NT2/D1 (cell line): Measurements from ENCODE around the gene ZBTB47.

ENCODE experiments used
- DNase-seq: peaks from one replicate; pipeline ENCODE4 v3.0.0-alpha.2; 2011; ENCODE audit warnings: low read depth, low spot score
- H3K27me3 ChIP-seq: 2 replicates; pipeline ENCODE4 v1.6.0; 2011; ENCODE audit warnings: mild to moderate bottlenecking; ENCODE audit not compliant: insufficient read length, insufficient read depth
- H3K36me3 ChIP-seq: 2 replicates; pipeline ENCODE4 v1.6.1; 2011; ENCODE audit warnings: mild to moderate bottlenecking, low read length, mixed read lengths; ENCODE audit not compliant: insufficient read depth, insufficient read length
- H3K4me1 ChIP-seq: 2 replicates; pipeline ENCODE4 v1.5.1; 2011; ENCODE audit not compliant: insufficient read depth, insufficient read length
- H3K4me3 ChIP-seq: 2 replicates; pipeline ENCODE4 v1.5.1; 2011; ENCODE audit warnings: low read depth; ENCODE audit not compliant: insufficient read length
- H3K9ac ChIP-seq: 2 replicates; pipeline ENCODE4 v1.6.0; 2011; ENCODE audit warnings: low read depth; ENCODE audit not compliant: insufficient read length
- H3K9me3 ChIP-seq: 2 replicates; pipeline ENCODE4 v1.5.1; 2011; ENCODE audit warnings: mild to moderate bottlenecking, low read length; ENCODE audit not compliant: insufficient read depth
- SUZ12 ChIP-seq: IDR thresholded peaks from 2 replicates; pipeline ENCODE4 v1.6.1; 2011; ENCODE audit not compliant: insufficient read length, insufficient read depth; ENCODE audit errors: extremely low read depth
- YY1 ChIP-seq: IDR thresholded peaks from 2 replicates; pipeline ENCODE4 v1.6.1; 2011; ENCODE audit not compliant: insufficient read length, insufficient read depth
- ZNF274 ChIP-seq: IDR thresholded peaks from 2 replicates; pipeline ENCODE4 v1.6.1; 2011; ENCODE audit warnings: mild to moderate bottlenecking, low read depth, low read length

ZBTB47 gene

DNA sequence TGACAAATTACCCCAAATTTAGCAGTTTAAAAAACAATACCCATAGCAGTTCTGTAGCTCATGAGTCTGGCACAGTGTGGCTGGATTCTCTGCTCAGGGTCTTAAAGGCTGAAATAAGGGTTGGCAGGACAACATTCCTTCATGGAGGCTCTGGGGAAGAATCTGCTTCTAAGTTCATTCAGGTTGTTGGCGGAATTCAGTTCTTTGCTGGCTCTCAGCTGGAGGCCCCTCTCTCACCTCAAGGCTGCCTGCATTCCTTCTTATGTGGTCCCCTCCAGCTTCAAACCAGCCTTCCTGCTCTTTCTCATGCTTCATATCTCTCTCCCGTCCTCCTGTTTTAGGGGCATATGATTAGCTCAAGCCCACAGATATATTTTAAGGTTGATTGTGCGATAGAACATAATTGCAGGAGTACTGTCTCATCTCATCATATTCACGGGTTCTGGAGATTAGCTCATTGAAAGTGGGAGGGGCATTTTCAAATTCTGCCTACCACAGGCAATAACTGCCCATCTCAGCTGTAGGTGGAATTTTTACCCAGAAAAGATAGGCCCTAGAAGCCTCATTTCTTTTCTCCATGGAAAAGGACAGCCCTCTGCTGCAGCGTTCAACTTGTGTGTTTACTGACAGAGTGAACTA is 5.6 kb upstream of the ZBTB47 start:
- Histone ChIP-seq H3K36me3 (peaks cover 69% of the 10 kb centered on the region), H3K4me1 (peaks cover 23% of the 10 kb centered on the region), H3K27me3 (no peaks in the 10 kb centered on the region), H3K9me3 (no peaks in the 10 kb centered on the region), H3K9ac (no peak overlapping the region), H3K4me3 (no peak overlapping the region)
- TF ChIP-seq ZNF274 (no peak), SUZ12 (no peak), YY1 (no peak)
- DNase-seq: peak; percentile 82

DNA sequence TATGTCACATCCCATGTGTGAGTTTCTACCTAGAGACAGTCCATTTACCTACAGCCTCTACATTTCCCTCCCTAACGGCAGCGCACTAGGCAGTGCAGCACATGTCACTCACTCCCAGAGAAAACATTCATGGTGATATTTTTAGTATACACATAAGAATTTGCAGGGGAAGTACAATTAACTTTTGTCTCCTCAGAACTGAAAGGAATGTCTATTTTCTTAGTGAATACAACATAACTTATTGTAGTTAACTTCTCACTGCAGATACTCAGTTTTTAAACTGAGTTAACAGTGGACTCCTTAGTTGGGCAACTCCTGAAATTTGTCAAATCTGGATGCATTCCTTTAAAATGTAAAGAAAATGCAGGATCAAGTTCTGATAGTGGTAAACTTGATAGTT is 4.5 kb upstream of the ZBTB47 start:
- Histone ChIP-seq H3K4me3 (no peak overlapping the region), H3K9me3 (no peaks in the 10 kb centered on the region), H3K36me3 (peaks cover 61% of the 10 kb centered on the region), H3K4me1 (peaks cover 30% of the 10 kb centered on the region), H3K9ac (no peak overlapping the region), H3K27me3 (no peaks in the 10 kb centered on the region)
- TF ChIP-seq SUZ12 (no peak), ZNF274 (no peak), YY1 (no peak)
- no peak for DNase-seq

DNA sequence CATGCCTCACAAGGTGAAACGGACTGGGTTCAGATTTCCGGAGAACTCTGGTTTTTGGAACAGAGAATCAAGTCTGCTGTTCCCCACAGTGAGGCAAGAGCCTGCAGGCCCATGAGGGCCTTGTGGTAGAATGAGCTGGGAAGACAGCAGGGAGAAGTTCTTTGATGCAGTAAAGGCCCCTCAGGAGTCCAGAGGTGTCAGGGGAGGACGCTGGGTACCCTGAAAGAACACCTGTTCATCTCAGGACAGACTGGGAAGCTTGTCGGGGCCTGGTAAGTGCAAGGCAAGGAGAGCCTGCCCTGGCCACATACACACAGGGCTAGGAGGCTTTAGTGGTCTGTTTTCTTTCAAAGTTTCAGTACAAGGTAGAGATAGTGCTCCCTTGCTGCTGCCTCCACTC is 3.7 kb upstream of the ZBTB47 start:
- no peak for DNase-seq
- TF ChIP-seq ZNF274: no peak
- no peak for TF ChIP-seq YY1
- H3K4me1 ChIP-seq: peaks cover 30% of the 10 kb centered on the region
- H3K4me3 ChIP-seq: no peak overlapping the region
- no peaks in the 10 kb centered on the region for H3K9me3 ChIP-seq
- no peak overlapping the region for H3K9ac ChIP-seq
- H3K36me3 ChIP-seq: peaks cover 53% of the 10 kb centered on the region
- no peaks in the 10 kb centered on the region for H3K27me3 ChIP-seq

DNA sequence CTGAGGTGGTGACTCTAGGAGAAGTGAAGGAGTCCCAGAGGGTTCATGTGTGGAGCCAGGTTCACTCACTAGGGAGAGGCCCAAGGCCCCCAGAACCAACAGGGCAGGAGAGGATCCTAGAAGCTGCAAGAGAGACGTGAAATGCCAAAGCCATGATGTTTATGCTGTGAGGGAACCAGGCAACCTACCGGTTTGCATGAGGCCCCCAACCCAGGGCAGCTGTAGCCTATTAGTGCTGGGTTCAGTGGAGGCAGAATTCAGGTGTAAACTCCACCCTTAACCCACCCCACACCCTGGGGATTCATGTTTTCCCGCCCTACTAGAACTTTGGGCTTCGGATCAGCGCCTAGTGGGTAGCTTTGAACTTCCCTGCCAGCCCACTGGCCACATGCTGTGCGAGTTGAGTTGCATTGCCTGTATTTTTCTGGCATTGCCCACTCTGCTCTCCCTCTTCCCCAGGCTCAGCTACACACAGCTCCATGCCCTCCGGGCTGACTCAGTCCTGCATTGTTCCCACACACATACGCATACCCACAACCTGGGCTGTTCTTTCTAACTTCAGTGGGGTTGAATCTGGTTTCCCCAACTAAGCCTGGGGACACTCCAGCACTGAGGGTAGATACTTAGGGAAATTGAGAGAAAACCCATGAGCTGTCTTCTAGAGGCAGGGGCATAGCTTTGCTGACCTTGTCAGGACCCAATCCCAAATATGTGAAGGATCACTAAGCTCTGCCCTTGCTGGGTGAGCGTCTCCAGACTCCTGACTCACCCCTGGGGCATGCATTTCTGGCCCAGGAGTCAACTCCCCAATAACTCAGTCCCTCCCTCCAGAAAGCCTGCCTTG is 2.0 kb upstream of the ZBTB47 start:
- Histone ChIP-seq H3K4me1 (peaks cover 38% of the 10 kb centered on the region), H3K9ac (no peak overlapping the region), H3K4me3 (no peak overlapping the region), H3K9me3 (no peaks in the 10 kb centered on the region), H3K27me3 (no peaks in the 10 kb centered on the region), H3K36me3 (peaks cover 37% of the 10 kb centered on the region)
- no peak for DNase-seq
- TF ChIP-seq ZNF274: no peak
- TF ChIP-seq SUZ12: no peak
- no peak for TF ChIP-seq YY1

DNA sequence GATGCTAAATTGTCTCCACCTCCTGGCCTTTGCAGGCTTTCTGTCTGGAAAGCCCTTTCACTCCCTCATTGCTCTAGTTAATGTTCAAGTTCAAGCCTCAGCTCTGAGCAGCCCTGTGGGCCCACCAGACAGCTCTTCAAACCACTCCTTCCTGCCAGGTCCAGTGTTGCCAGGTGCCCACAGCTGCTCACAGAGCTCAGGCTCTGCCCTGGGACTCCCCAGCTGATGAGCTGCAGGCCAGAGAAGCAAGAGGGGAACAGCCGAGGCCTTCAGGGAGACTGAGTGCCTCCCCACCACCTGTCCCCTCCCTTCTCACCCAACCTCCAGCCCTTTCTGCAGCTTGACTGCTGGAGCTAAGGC is 1.3 kb upstream of the ZBTB47 start:
- DNase-seq: no peak
- no peaks in the 10 kb centered on the region for H3K27me3 ChIP-seq
- H3K4me3 ChIP-seq: no peak overlapping the region
- peak overlapping the region; percentile 91 for H3K9ac ChIP-seq
- H3K36me3 ChIP-seq: peaks cover 36% of the 10 kb centered on the region
- TF ChIP-seq SUZ12 (no peak), ZNF274 (no peak), YY1 (no peak)
- H3K4me1 ChIP-seq: peaks cover 35% of the 10 kb centered on the region
- H3K9me3 ChIP-seq: no peaks in the 10 kb centered on the region

DNA sequence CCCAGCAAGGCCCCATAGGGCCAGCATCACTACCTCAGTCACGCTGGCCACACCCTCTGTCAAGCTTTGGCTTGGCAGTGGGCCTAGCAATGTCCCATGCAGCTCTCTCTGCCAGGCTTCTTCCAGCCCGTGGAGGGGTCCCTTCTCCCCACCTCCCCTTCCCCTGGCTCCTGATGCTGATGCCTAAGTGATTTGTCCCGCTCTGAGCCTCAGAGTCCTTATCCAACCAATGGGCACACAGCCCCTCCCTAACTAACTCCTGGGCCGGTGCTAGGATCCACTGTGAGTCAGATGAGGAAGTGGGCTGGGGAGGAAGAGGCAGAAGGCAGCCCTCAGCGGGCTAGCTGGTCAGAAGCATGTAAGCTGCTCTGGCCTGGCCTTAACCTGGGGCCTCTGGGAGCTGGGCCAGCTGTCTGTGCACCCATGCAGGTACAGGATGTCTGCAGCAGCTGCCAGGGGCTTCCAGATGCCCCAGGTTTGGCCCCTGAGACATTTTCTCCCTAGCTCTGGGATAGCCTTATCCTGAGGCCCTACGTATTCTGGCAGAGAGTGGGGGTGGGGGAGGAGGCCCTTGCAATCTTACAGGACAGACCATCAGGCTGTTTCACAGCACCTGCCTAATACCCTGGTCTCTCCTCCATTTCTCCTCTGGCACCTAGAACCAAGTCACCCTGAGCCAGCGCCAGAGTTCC is 740 bp upstream of the ZBTB47 start:
- H3K36me3 ChIP-seq: peaks cover 37% of the 10 kb centered on the region

DNA sequence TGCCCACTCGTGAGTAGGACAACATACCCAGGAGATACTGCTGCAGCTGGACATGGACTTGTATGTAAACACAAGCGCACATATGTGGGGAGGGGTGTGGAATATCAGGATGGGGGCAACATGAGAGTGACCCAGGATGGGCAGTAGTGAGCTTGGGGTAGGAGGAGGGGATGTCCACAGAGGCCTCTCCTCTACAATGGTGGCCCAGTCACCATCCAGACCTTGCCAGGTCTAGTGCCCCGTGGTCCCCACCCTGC is 266 bp upstream of the ZBTB47 start:
- Histone ChIP-seq H3K4me1 (peaks cover 35% of the 10 kb centered on the region), H3K9me3 (no peaks in the 10 kb centered on the region), H3K27me3 (no peaks in the 10 kb centered on the region), H3K9ac (peak overlapping the region; percentile 91), H3K36me3 (peaks cover 41% of the 10 kb centered on the region), H3K4me3 (peak overlapping the region; percentile 69)
- TF ChIP-seq SUZ12 (no peak), ZNF274 (no peak)
- no peak for DNase-seq

More for the DNA sequence above, 740 bp upstream of the ZBTB47 start:
- Histone ChIP-seq H3K27me3 (no peaks in the 10 kb centered on the region), H3K4me1 (peaks cover 35% of the 10 kb centered on the region), H3K4me3 (peak overlapping the region; percentile 69), H3K9me3 (no peaks in the 10 kb centered on the region), H3K9ac (peak overlapping the region; percentile 91)
- no peak for TF ChIP-seq SUZ12
- TF ChIP-seq YY1: no peak
- no peak for TF ChIP-seq ZNF274
- DNase-seq: no peak
